ENCODE results near the gene ATP5F1E.
A peak's percentile ranks its signal among the peaks of the same experiment; 100 is the strongest.

Gene ATP5F1E

GRCh38 chr20:59032023-59032712, at the start of gene ATP5F1E (continued):
- no peak for TF ChIP-seq PRDM2 (tag by site-specific recombination; IDR thresholded peaks at IDR 0.05; ENCODE audit: borderline replicate concordance)
- no peak for TF ChIP-seq ZNF391 (tag by site-specific recombination; IDR thresholded peaks at IDR 0.05; ENCODE audit: borderline replicate concordance, low read depth)
- no peak for TF ChIP-seq BCL11A (tag by site-specific recombination; IDR thresholded peaks at IDR 0.05; ENCODE audit: low read depth)
- no peak for TF ChIP-seq ZNF10 (tag by site-specific recombination; IDR thresholded peaks at IDR 0.05)
- TF ChIP-seq ZNF398 (tag by site-specific recombination; IDR thresholded peaks at IDR 0.05): no peak
- TF ChIP-seq ZNF670 (tag by site-specific recombination; IDR thresholded peaks at IDR 0.05; ENCODE audit: low read depth): no peak
- TF ChIP-seq ZNF266 (tag by site-specific recombination; IDR thresholded peaks at IDR 0.05; ENCODE audit: low read depth): no peak
- no peak for TF ChIP-seq ZNF174 (tag by site-specific recombination; IDR thresholded peaks at IDR 0.05)
- TF ChIP-seq ZNF24 (tag by site-specific recombination; IDR thresholded peaks at IDR 0.05): no peak
- TF ChIP-seq GLI2 (tag by site-specific recombination; IDR thresholded peaks at IDR 0.05; ENCODE audit: borderline replicate concordance, low read depth): no peak
- no peak for TF ChIP-seq ZNF133 (tag by site-specific recombination; IDR thresholded peaks at IDR 0.05)
- TF ChIP-seq ZNF16 (tag by site-specific recombination; IDR thresholded peaks at IDR 0.05; ENCODE audit: low read depth): no peak
- TF ChIP-seq KLF1 (tag by site-specific recombination; IDR thresholded peaks at IDR 0.05): peak; percentile 21; the same call in 1 of the 2 replicates
- TF ChIP-seq ZNF639 (tag by site-specific recombination; IDR thresholded peaks at IDR 0.05): no peak
- no peak for TF ChIP-seq MEIS1 (CRISPR knock-in tag; IDR thresholded peaks at IDR 0.05; ENCODE audit: borderline replicate concordance)
- no peak for TF ChIP-seq ZNF707 (tag by site-specific recombination; IDR thresholded peaks at IDR 0.05)
- TF ChIP-seq ZNF362 (tag by site-specific recombination; IDR thresholded peaks at IDR 0.05): no peak
- TF ChIP-seq HOXA7 (CRISPR knock-in tag; IDR thresholded peaks at IDR 0.05; ENCODE audit: borderline replicate concordance): no peak
- TF ChIP-seq SP7 (tag by site-specific recombination; IDR thresholded peaks at IDR 0.05): peak; percentile 51
- TF ChIP-seq ZNF747 (tag by site-specific recombination; IDR thresholded peaks at IDR 0.05): no peak
- no peak for TF ChIP-seq AEBP2 (tag by site-specific recombination; IDR thresholded peaks at IDR 0.05; ENCODE audit: borderline replicate concordance)
- TF ChIP-seq ZNF658 (tag by site-specific recombination; IDR thresholded peaks at IDR 0.05): no peak
- peak; percentile 21; the same call in 1 of the 2 replicates for TF ChIP-seq ZNF394 (tag by site-specific recombination; IDR thresholded peaks at IDR 0.05; ENCODE audit: borderline replicate concordance)
- TF ChIP-seq ZNF302 (tag by site-specific recombination; IDR thresholded peaks at IDR 0.05; ENCODE audit: low read depth): no peak
- no peak for TF ChIP-seq ZNF600 (tag by site-specific recombination; IDR thresholded peaks at IDR 0.05)
- no peak for TF ChIP-seq ZNF560 (tag by site-specific recombination; IDR thresholded peaks at IDR 0.05; ENCODE audit: borderline replicate concordance)
- TF ChIP-seq ZNF548 (tag by site-specific recombination; IDR thresholded peaks at IDR 0.05): no peak
- TF ChIP-seq ZFP41 (tag by site-specific recombination; IDR thresholded peaks at IDR 0.05; ENCODE audit: borderline replicate concordance): no peak
- no peak for TF ChIP-seq ZNF544 (tag by site-specific recombination; IDR thresholded peaks at IDR 0.05)

Measured in HEK293 (cell line).